Measurements from ENCODE around the gene ZNF622.
"Not testable (repeated sequence)": the region's sequence is repeated elsewhere in the genome, so short reads cannot be mapped to it uniquely, and the experiment has no call there.

ZNF622 gene

GRCh38 chr5:16480144-16480543 lies 14.5 kb upstream of the ZNF622 start:
- no peak for DNase-seq (ENCODE audit: low read depth in 2 of 2)

GRCh38 chr5:16477541-16477940 lies 11.9 kb upstream of the ZNF622 start:
- DNase-seq (ENCODE audit: low read depth in 2 of 2): no peak

GRCh38 chr5:16476417-16476816 lies 10.8 kb upstream of the ZNF622 start:
- not testable (repeated sequence) for DNase-seq (ENCODE audit: low read depth in 2 of 2)

GRCh38 chr5:16471387-16471786 lies 5.8 kb upstream of the ZNF622 start:
- no peak for DNase-seq (ENCODE audit: low read depth in 2 of 2)

- DNase-seq (ENCODE audit: low read depth in 2 of 2): peak in 1 of 2 donors; percentile 11
Measured at GRCh38 chr5:16467363-16468219, 2.0 kb upstream of the ZNF622 start.

GRCh38 chr5:16464664-16465543 lies 696 bp downstream of the ZNF622 start:
- DNase-seq (ENCODE audit: low read depth in 2 of 2): no peak

- no peak for DNase-seq (ENCODE audit: low read depth in 2 of 2)
Measured at GRCh38 chr5:16464231-16464630, 1.4 kb downstream of the ZNF622 start.

GRCh38 chr5:16461782-16462181 lies 3.8 kb downstream of the ZNF622 start:
- DNase-seq (ENCODE audit: low read depth in 2 of 2): no peak

GRCh38 chr5:16461026-16461425 lies 4.6 kb downstream of the ZNF622 start:
- DNase-seq (ENCODE audit: low read depth in 2 of 2): no peak

GRCh38 chr5:16459451-16459850 lies 6.1 kb downstream of the ZNF622 start:
- DNase-seq (ENCODE audit: low read depth in 2 of 2): no peak

- DNase-seq (ENCODE audit: low read depth in 2 of 2): no peak
Measured at GRCh38 chr5:16457853-16458252, 7.7 kb downstream of the ZNF622 start.

GRCh38 chr5:16457451-16457850 lies 8.1 kb downstream of the ZNF622 start:
- DNase-seq (ENCODE audit: low read depth in 2 of 2): no peak

GRCh38 chr5:16456103-16456832 lies 9.3 kb downstream of the ZNF622 start:
- DNase-seq (ENCODE audit: low read depth in 2 of 2): peak in 1 of 2 donors; percentile 7

GRCh38 chr5:16455668-16456067 lies 9.9 kb downstream of the ZNF622 start:
- no peak for DNase-seq (ENCODE audit: low read depth in 2 of 2)

GRCh38 chr5:16454686-16455085 lies 10.9 kb downstream of the ZNF622 start:
- DNase-seq (ENCODE audit: low read depth in 2 of 2): no peak

GRCh38 chr5:16453609-16454008 lies 12.0 kb downstream of the ZNF622 start:
- DNase-seq (ENCODE audit: low read depth in 2 of 2): no peak

GRCh38 chr5:16450163-16450562 lies 15.4 kb downstream of the ZNF622 start:
- DNase-seq (ENCODE audit: low read depth in 2 of 2): no peak

GRCh38 chr5:16446993-16447392 lies 18.6 kb downstream of the ZNF622 start:
- DNase-seq (ENCODE audit: low read depth in 2 of 2): no peak

GRCh38 chr5:16437977-16438376 lies 27.6 kb downstream of the ZNF622 start:
- no peak for DNase-seq (ENCODE audit: low read depth in 2 of 2)

GRCh38 chr5:16436065-16436682 lies 29.4 kb downstream of the ZNF622 start:
- DNase-seq (ENCODE audit: low read depth in 2 of 2): not testable (repeated sequence)

- DNase-seq (ENCODE audit: low read depth in 2 of 2): no peak
Measured at GRCh38 chr5:16431490-16431889, 34.1 kb downstream of the ZNF622 start.
